ENCODE measurements around the gene CDK17.

DNA sequence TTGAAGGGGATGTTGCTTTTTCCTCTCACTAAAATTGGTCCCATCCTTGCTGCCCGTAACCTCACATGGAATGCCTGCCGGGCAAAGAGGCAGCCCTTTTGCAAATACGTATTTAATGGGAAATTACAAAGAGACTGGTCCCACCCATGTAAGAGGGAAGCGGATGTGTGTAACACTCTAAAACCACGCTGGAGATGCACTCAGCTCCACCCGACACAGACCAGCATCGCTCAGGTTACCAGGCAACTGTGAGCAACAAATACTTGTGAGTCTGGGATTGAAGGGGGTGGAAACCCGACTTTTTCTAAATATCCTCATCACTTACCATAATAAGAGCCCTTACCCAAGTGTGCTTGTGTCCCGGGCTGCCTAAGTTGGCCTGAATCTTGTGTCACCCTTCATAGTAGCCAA is 158.4 kb downstream of the CDK17 start:
- TF ChIP-seq, protein P1, sequence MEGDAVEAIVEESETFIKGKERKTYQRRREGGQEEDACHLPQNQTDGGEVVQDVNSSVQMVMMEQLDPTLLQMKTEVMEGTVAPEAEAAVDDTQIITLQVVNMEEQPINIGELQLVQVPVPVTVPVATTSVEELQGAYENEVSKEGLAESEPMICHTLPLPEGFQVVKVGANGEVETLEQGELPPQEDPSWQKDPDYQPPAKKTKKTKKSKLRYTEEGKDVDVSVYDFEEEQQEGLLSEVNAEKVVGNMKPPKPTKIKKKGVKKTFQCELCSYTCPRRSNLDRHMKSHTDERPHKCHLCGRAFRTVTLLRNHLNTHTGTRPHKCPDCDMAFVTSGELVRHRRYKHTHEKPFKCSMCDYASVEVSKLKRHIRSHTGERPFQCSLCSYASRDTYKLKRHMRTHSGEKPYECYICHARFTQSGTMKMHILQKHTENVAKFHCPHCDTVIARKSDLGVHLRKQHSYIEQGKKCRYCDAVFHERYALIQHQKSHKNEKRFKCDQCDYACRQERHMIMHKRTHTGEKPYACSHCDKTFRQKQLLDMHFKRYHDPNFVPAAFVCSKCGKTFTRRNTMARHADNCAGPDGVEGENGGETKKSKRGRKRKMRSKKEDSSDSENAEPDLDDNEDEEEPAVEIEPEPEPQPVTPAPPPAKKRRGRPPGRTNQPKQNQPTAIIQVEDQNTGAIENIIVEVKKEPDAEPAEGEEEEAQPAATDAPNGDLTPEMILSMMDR (IDR thresholded peaks at IDR 0.05 in 2 of 3, conservative IDR thresholded peaks at IDR 0.05 in 1 of 3; ENCODE audit: borderline replicate concordance in 1 of 3, insufficient read depth in 1 of 3, low read depth in 2 of 3, low read length in 2 of 3): no peak
- TF ChIP-seq ELF1 (IDR thresholded peaks at IDR 0.05; ENCODE audit: borderline replicate concordance, low read depth): no peak

All from HCT116 (cell line).